Upper lobe of left lung (tissue), 6 donors: Measurements from ENCODE around the gene SPSB2. TPM values are rescaled to one million over a fixed set of nuclear protein-coding genes. Genes with fewer than 3 reads are reported as not detected.
"Not testable (repeated sequence)": the region's sequence is repeated elsewhere in the genome, so short reads cannot be mapped to it uniquely, and the experiment has no call there.

Experiments used
- ATAC-seq, 2 donors: fragments of 200-7000 bp; cut with Tn5 transposase; one replicate each; pipeline ENCODE4 v1.9.1; 2022; ENCODE audit warnings: mild to moderate bottlenecking in 2 of 2, moderate library complexity in 2 of 2; ENCODE audit not compliant: low FRiP score in 2 of 2
- DNase-seq, 2 donors: peaks; one replicate each; pipeline ENCODE4 v3.0.0-alpha.2; 2019 to 2020
- H3K27ac ChIP-seq, 4 donors: fragments of 200-600 bp; sonication (generic); one replicate each; pipeline ENCODE4 v1.5.1; 2016 to 2019
- H3K27me3 ChIP-seq, 4 donors: fragments of 200-600 bp; sonication (generic); one replicate each; pipeline ENCODE4 v1.5.1; 2017 to 2019
- H3K36me3 ChIP-seq, 4 donors: fragments of 200-600 bp; sonication (generic); one replicate each; pipeline ENCODE4 v1.5.1; 2016 to 2019
- H3K4me1 ChIP-seq, 4 donors: fragments of 200-600 bp; sonication (generic); one replicate each; pipeline ENCODE4 v1.5.1; 2018 to 2019
- H3K4me3 ChIP-seq, 4 donors: fragments of 200-600 bp; sonication (generic); one replicate each; pipeline ENCODE4 v1.5.1; 2017 to 2019; ENCODE audit warnings: mild to moderate bottlenecking in 2 of 4, moderate library complexity in 1 of 4
- H3K9me3 ChIP-seq, 4 donors: fragments of 200-600 bp; sonication (generic); one replicate each; pipeline ENCODE4 v1.5.1; 2018 to 2019
- CTCF ChIP-seq, 6 experiments: fragments of 450-650 bp in 4 of 6; fragments of 200-600 bp in 2 of 6; sonication (generic) in 2 of 6; IDR thresholded peaks; one replicate each; pipeline ENCODE4 v1.5.1; 2016 to 2019; ENCODE audit warnings: antibody characterized with exemption in 6 of 6
- EP300 ChIP-seq, 4 donors: sonication (generic); formaldehyde crosslinking; IDR thresholded peaks; one replicate each; pipeline ENCODE4 v1.5.1; 2017; ENCODE audit warnings: antibody characterized with exemption in 4 of 4, control low read depth in 2 of 4
- POLR2A ChIP-seq, 4 donors: fragments of 450-650 bp; IDR thresholded peaks; one replicate each; pipeline ENCODE4 v1.5.1; 2016 to 2017; ENCODE audit warnings: antibody characterized with exemption in 4 of 4, mild to moderate bottlenecking in 2 of 4
- POLR2AphosphoS5 ChIP-seq, 2 donors: sonication (generic); formaldehyde crosslinking; IDR thresholded peaks; one replicate each; pipeline ENCODE4 v1.5.1; 2017; ENCODE audit warnings: antibody characterized with exemption in 2 of 2
- WGBS, 2 donors: methylation state at CpG; one replicate each; pipeline ENCODE4 v1.1.5; 2017 to 2018; 5-methylcytosine and 5-hydroxymethylcytosine counted together
- total RNA-seq, 6 donors: library from RNA; depleted of rRNA in 4 of 6; stranded (reverse); fragments of >200 nt in 4 of 6; gene quantifications; one replicate each; pipeline versions ENCODE4 v1.1.0 to v1.2.1, GENCODE V29; 2016 to 2021
- donor health status: DM: no; HTN: no; CAD: no; lungs with moderate emphysema.
- donor health status: DM: no; HTN: yes; CAD: no; lungs with severe emphysema.

SPSB2 gene
- total RNA-seq, 6 donors from 2014 or later, result 27.7 to 63.3 (median 35.0) TPM

GRCh38 chr12:6868211-6869048, 4.7 kb downstream of the SPSB2 start:
- peak in 1 of 2 donors; percentile 0 for ATAC-seq
- Histone ChIP-seq H3K9me3 (no peaks in the 10 kb centered on the region), H3K4me3 (peak overlapping the region; percentile 70 to 100 (median 96)), H3K27me3 (no peaks in the 10 kb centered on the region), H3K4me1 (peaks cover 42 to 58% (median 46%) of the 10 kb centered on the region in 4 donors), H3K36me3 (peaks cover 4 to 50% (median 31%) of the 10 kb centered on the region in 4 donors), H3K27ac (peak overlapping the region; percentile 93 to 97 (median 96))
- DNase-seq, result no peak
- WGBS, 2 donors, result 12 to 13% methylated on average over 21 to 22 of the region's 22 CpGs
- TF ChIP-seq POLR2A (IDR thresholded peaks at IDR 0.05), result no peak
- TF ChIP-seq POLR2AphosphoS5 (IDR thresholded peaks at IDR 0.05), result no peak
- TF ChIP-seq CTCF (IDR thresholded peaks at IDR 0.05), result no peak
- TF ChIP-seq EP300 (IDR thresholded peaks at IDR 0.05), result no peak

GRCh38 chr12:6867413-6868210, 5.5 kb downstream of the SPSB2 start, which contains the start of gene TPI1:
Gene TPI1, plus strand, starts transcription at chr12:6867531. Its CDS starts 36 bp downstream, at chr12:6867567.
- peaks cover 42 to 56% (median 46%) of the 10 kb centered on the region in 4 donors for H3K4me1 ChIP-seq
- H3K27me3 ChIP-seq, result no peaks in the 10 kb centered on the region
- H3K27ac ChIP-seq, result peak within 1 kb of the TSS; percentile 93 to 97 (median 96)
- 0 to 1% methylated on average over 41 to 52 of the region's 86 CpGs for WGBS, 2 donors
- TF ChIP-seq EP300 (IDR thresholded peaks at IDR 0.05), result peak in 1 of 4 donors; percentile 32
- peak; percentile 98 to 100 for TF ChIP-seq POLR2AphosphoS5 (IDR thresholded peaks at IDR 0.05)
- TF ChIP-seq POLR2A (IDR thresholded peaks at IDR 0.05), result peak; percentile 96 to 99 (median 97)
- peak in 2 of 6 experiments; percentile 13 to 22 for TF ChIP-seq CTCF (IDR thresholded peaks at IDR 0.05)
- ATAC-seq, result peak; percentile 88 to 93
- DNase-seq, result peak; percentile 88 to 96
- H3K36me3 ChIP-seq, result peaks cover 8 to 59% (median 37%) of the 10 kb centered on the region in 4 donors
- H3K4me3 ChIP-seq, result peak within 1 kb of the TSS; percentile 70 to 100 (median 96)
- H3K9me3 ChIP-seq, result no peaks in the 10 kb centered on the region

GRCh38 chr12:6866920-6867412, 6.1 kb downstream of the SPSB2 start:
- 0 to 3% methylated on average over 1 to 30 of the region's 33 CpGs for WGBS, 2 donors
- Histone ChIP-seq H3K4me3 (peak overlapping the region; percentile 53 to 100 (median 96)), H3K27ac (peak overlapping the region; percentile 93 to 97 (median 96)), H3K27me3 (no peaks in the 10 kb centered on the region), H3K9me3 (no peaks in the 10 kb centered on the region), H3K4me1 (peaks cover 39 to 49% (median 43%) of the 10 kb centered on the region in 4 donors), H3K36me3 (peaks cover 10 to 65% (median 40%) of the 10 kb centered on the region in 4 donors)
- TF ChIP-seq POLR2A (IDR thresholded peaks at IDR 0.05) (no peak), EP300 (IDR thresholded peaks at IDR 0.05) (no peak), POLR2AphosphoS5 (IDR thresholded peaks at IDR 0.05) (no peak), CTCF (IDR thresholded peaks at IDR 0.05) (peak in 1 of 6 experiments; percentile 11)
- ATAC-seq, result peak; percentile 1 to 3
- peak; percentile 44 to 77 for DNase-seq

- H3K4me1 ChIP-seq, result peaks cover 33 to 43% (median 37%) of the 10 kb centered on the region in 4 donors
- WGBS, 2 donors, result 79 to 85% methylated on average over 18 to 19 of the region's 19 CpGs
- TF ChIP-seq POLR2A (IDR thresholded peaks at IDR 0.05) (no peak), CTCF (IDR thresholded peaks at IDR 0.05) (no peak), POLR2AphosphoS5 (IDR thresholded peaks at IDR 0.05) (no peak), EP300 (IDR thresholded peaks at IDR 0.05) (no peak)
- DNase-seq, result peak in 1 of 2 donors; percentile 62
- peak overlapping the region in 3 of 4 donors; percentile 93 to 100 (median 99) for H3K4me3 ChIP-seq
- H3K9me3 ChIP-seq, result no peaks in the 10 kb centered on the region
- peak overlapping the region; percentile 93 to 97 (median 96) for H3K27ac ChIP-seq
- ATAC-seq, result no peak
- H3K36me3 ChIP-seq, result peaks cover 17 to 70% (median 46%) of the 10 kb centered on the region in 4 donors
- H3K27me3 ChIP-seq, result no peaks in the 10 kb centered on the region
These were observed 6.8 kb downstream of the SPSB2 start for GRCh38 chr12:6866163-6866919.

GRCh38 chr12:6865307-6865706, 7.8 kb downstream of the SPSB2 start:
- H3K4me1 ChIP-seq, result peaks cover 25 to 33% (median 27%) of the 10 kb centered on the region in 4 donors
- WGBS, 2 donors, result 86 to 96% methylated on average over 5 of the region's 5 CpGs
- not testable (repeated sequence) for H3K27ac ChIP-seq, ATAC-seq, H3K27me3 ChIP-seq, H3K4me3 ChIP-seq, H3K9me3 ChIP-seq, DNase-seq
- peaks cover 23 to 70% (median 50%) of the 10 kb centered on the region in 4 donors for H3K36me3 ChIP-seq
